Small intestine (tissue), 7 donors: ENCODE measurements around the gene OR7A10. TPM values are rescaled to one million over a fixed set of nuclear protein-coding genes. Genes with fewer than 3 reads are reported as not detected.

ENCODE experiments used
- DNase-seq, 2 donors: peaks; one replicate each; pipeline versions ENCODE4 v3.0.0 to v3.0.0-alpha.2; 2013
- FAIRE-seq: peaks from 2 replicates; lab custom pipeline; 2012; peaks lifted over from hg19 to GRCh38; lab: Jason Lieb, UNC
- H3K27ac ChIP-seq, 3 donors: one replicate each; pipeline ENCODE4 v1.5.1; 2013; ENCODE audit warnings: low read length in 2 of 3, mild to moderate bottlenecking in 2 of 3, control low read depth in 1 of 3, inconsistent platforms in 1 of 3, low read depth in 1 of 3, moderate library complexity in 1 of 3
- H3K27me3 ChIP-seq, 3 donors: one replicate each; pipeline ENCODE4 v1.6.1; 2013; ENCODE audit warnings: low read length in 3 of 3, inconsistent platforms in 1 of 3; ENCODE audit not compliant: control insufficient read depth in 3 of 3, insufficient read depth in 3 of 3
- H3K36me3 ChIP-seq, 3 donors: one replicate each; pipeline ENCODE4 v1.6.1; 2013; ENCODE audit warnings: low read length in 3 of 3, inconsistent platforms in 1 of 3, low read depth in 1 of 3, mild to moderate bottlenecking in 1 of 3, moderate library complexity in 1 of 3; ENCODE audit not compliant: control insufficient read depth in 3 of 3, insufficient read depth in 2 of 3
- H3K4me1 ChIP-seq, 3 donors: one replicate each; pipeline ENCODE4 v1.6.1; 2013; ENCODE audit warnings: low read length in 2 of 3, inconsistent platforms in 1 of 3, low read depth in 1 of 3, mild to moderate bottlenecking in 1 of 3, moderate library complexity in 1 of 3; ENCODE audit not compliant: control insufficient read depth in 3 of 3, insufficient read depth in 2 of 3
- H3K4me3 ChIP-seq, 3 donors: one replicate each; pipeline ENCODE4 v1.5.1; 2013; ENCODE audit warnings: low read length in 3 of 3, control low read depth in 1 of 3, inconsistent platforms in 1 of 3, low read depth in 1 of 3, mild to moderate bottlenecking in 1 of 3, moderate library complexity in 1 of 3
- H3K9me3 ChIP-seq, 2 donors: one replicate each; pipeline ENCODE4 v1.6.1; 2013; ENCODE audit warnings: low read depth in 1 of 2, low read length in 1 of 2; ENCODE audit not compliant: control insufficient read depth in 2 of 2, insufficient read depth in 1 of 2
- WGBS, 3 donors: extraction: QIAGEN DNeasy Blood & Tissue Kit; methylation state at CpG; one replicate each; pipeline ENCODE4 v1.1.7; 2013; 5-methylcytosine and 5-hydroxymethylcytosine counted together
- polyA plus RNA-seq, 4 donors: library from polyadenylated mRNA; stranded (reverse) in 3 of 4; unstranded in 1 of 4; fragments of 200-250 nt in 3 of 4; fragments of 120-200 nt in 1 of 4; gene quantifications; one replicate each; pipeline versions ENCODE4 v1.2.1 to v1.2.3, GENCODE V29; 2013
- donor health status: healthy with polysubstance abuse.
- donor health status: control.
- donor health status: control.
- donor health status: Bipolar disorder and iron deficiency.
- donor health status: healthy.

The OR7A10 gene
- polyA plus RNA-seq, 4 donors, result not detected

GRCh38 chr19:14840206-14840605 is 8.5 kb downstream of the OR7A10 start:
- no peaks in the 10 kb centered on the region for H3K9me3 ChIP-seq
- no peak overlapping the region for H3K27ac ChIP-seq
- FAIRE-seq, result no peak
- no peaks in the 10 kb centered on the region for H3K27me3 ChIP-seq
- WGBS, 3 donors, result 14 to 31% (median 16%) methylated on average over 1 of the region's 1 CpG
- no peak for DNase-seq
- no peaks in the 10 kb centered on the region for H3K4me1 ChIP-seq
- no peak overlapping the region for H3K4me3 ChIP-seq
- no peaks in the 10 kb centered on the region for H3K36me3 ChIP-seq

GRCh38 chr19:14837391-14837790 is 11.3 kb downstream of the OR7A10 start:
- H3K27me3 ChIP-seq, result no peaks in the 10 kb centered on the region
- FAIRE-seq (no peak), DNase-seq (no peak)
- H3K4me1 ChIP-seq, result no peaks in the 10 kb centered on the region
- no peak overlapping the region for H3K27ac ChIP-seq
- H3K4me3 ChIP-seq, result no peak overlapping the region
- no peaks in the 10 kb centered on the region for H3K9me3 ChIP-seq
- 61 to 72% (median 64%) methylated on average over 4 of the region's 4 CpGs for WGBS, 3 donors
- no peaks in the 10 kb centered on the region for H3K36me3 ChIP-seq

- 13 to 24% (median 19%) methylated on average over 1 of the region's 1 CpG for WGBS, 3 donors
- no peak within 1 kb of the TSS for H3K27ac ChIP-seq
Measured at GRCh38 chr19:14835011-14835410, 13.7 kb downstream of the OR7A10 start, which contains the start of the genes OR7A5 and OR7C1. OR7A5 (minus strand) TSS chr19:14835185; CDS start chr19:14828241, 6,944 bp downstream. OR7C1 (minus strand) TSS chr19:14835185; CDS start chr19:14800136, 35,049 bp downstream.

GRCh38 chr19:14830702-14831101 is 18.0 kb downstream of the OR7A10 start:
- FAIRE-seq (no peak), DNase-seq (no peak)
- Histone ChIP-seq H3K9me3 (no peaks in the 10 kb centered on the region), H3K27me3 (peaks cover 0 to 5% (median 0%) of the 10 kb centered on the region in 3 donors), H3K4me1 (no peaks in the 10 kb centered on the region), H3K27ac (no peak overlapping the region), H3K4me3 (no peak overlapping the region), H3K36me3 (no peaks in the 10 kb centered on the region)
- 15 to 40% (median 29%) methylated on average over 4 of the region's 4 CpGs for WGBS, 3 donors

More at GRCh38 chr19:14835011-14835410, 13.7 kb downstream of the OR7A10 start, which contains the start of the genes OR7A5 and OR7C1:
- H3K4me3 ChIP-seq, result no peak within 1 kb of the TSS
- no peaks in the 10 kb centered on the region for H3K36me3 ChIP-seq
- FAIRE-seq, result no peak
- no peaks in the 10 kb centered on the region for H3K27me3 ChIP-seq
- no peaks in the 10 kb centered on the region for H3K4me1 ChIP-seq
- no peak for DNase-seq
- no peaks in the 10 kb centered on the region for H3K9me3 ChIP-seq

GRCh38 chr19:14826006-14826405 is 22.7 kb downstream of the OR7A10 start:
- WGBS, 3 donors, result 73 to 94% (median 81%) methylated on average over 2 of the region's 2 CpGs
- no peak overlapping the region for H3K27ac ChIP-seq
- H3K4me3 ChIP-seq, result no peak overlapping the region
- no peak for DNase-seq
- FAIRE-seq, result no peak
- peaks cover 0 to 5% (median 0%) of the 10 kb centered on the region in 3 donors for H3K27me3 ChIP-seq
- no peaks in the 10 kb centered on the region for H3K4me1 ChIP-seq
- no peaks in the 10 kb centered on the region for H3K36me3 ChIP-seq
- no peaks in the 10 kb centered on the region for H3K9me3 ChIP-seq

- no peak overlapping the region for H3K27ac ChIP-seq
- H3K27me3 ChIP-seq, result peaks cover 0 to 2% (median 0%) of the 10 kb centered on the region in 3 donors
- FAIRE-seq, result no peak
- WGBS, 3 donors, result 57 to 65% (median 63%) methylated on average over 6 of the region's 6 CpGs
- H3K4me1 ChIP-seq, result no peaks in the 10 kb centered on the region
- no peak for DNase-seq
- no peaks in the 10 kb centered on the region for H3K9me3 ChIP-seq
- no peaks in the 10 kb centered on the region for H3K36me3 ChIP-seq
- no peak overlapping the region for H3K4me3 ChIP-seq
Measured at GRCh38 chr19:14821937-14822336, 26.8 kb downstream of the OR7A10 start.

GRCh38 chr19:14818588-14818987 is 30.1 kb downstream of the OR7A10 start:
- no peaks in the 10 kb centered on the region for H3K27me3 ChIP-seq
- 72 to 75% (median 73%) methylated on average over 8 of the region's 8 CpGs for WGBS, 3 donors

GRCh38 chr19:14817052-14817451 is 31.7 kb downstream of the OR7A10 start:
- no peaks in the 10 kb centered on the region for H3K27me3 ChIP-seq
- no peak for DNase-seq
- H3K27ac ChIP-seq, result no peak overlapping the region
- H3K36me3 ChIP-seq, result no peaks in the 10 kb centered on the region
- 58 to 65% (median 63%) methylated on average over 3 of the region's 3 CpGs for WGBS, 3 donors
- H3K4me1 ChIP-seq, result no peaks in the 10 kb centered on the region
- H3K9me3 ChIP-seq, result no peaks in the 10 kb centered on the region
- FAIRE-seq, result no peak
- no peak overlapping the region for H3K4me3 ChIP-seq

More at GRCh38 chr19:14818588-14818987, 30.1 kb downstream of the OR7A10 start:
- no peak overlapping the region for H3K27ac ChIP-seq
- no peaks in the 10 kb centered on the region for H3K36me3 ChIP-seq
- H3K4me1 ChIP-seq, result no peaks in the 10 kb centered on the region
- no peaks in the 10 kb centered on the region for H3K9me3 ChIP-seq
- FAIRE-seq (no peak), DNase-seq (no peak)
- no peak overlapping the region for H3K4me3 ChIP-seq
